Activated T-helper 1 cell treated with anti-CD3 and anti-CD28 coated beads, Interleukin-12 subunit alpha, Interleukin-12 subunit beta, Interleukin-2, Interleukin-4 antibody, amounts not matched to agents 30 ng/mL and 10 ng/mL and 1 ng/mL, durations not matched to agents 14 hours and 24 hours and 36 hours (primary cell): ENCODE results near the gene HIPK3. TPM values are rescaled to one million over a fixed set of nuclear protein-coding genes. Genes with fewer than 3 reads are reported as not detected.
"Not testable (repeated sequence)": the region's sequence is repeated elsewhere in the genome, so short reads cannot be mapped to it uniquely, and the experiment has no call there.

Experiments used
- DNase-seq: peaks from one replicate; pipeline ENCODE4 v3.0.0; 2021; ENCODE audit warnings: low spot score
- H3K27ac Mint-ChIP-seq: one replicate; pipeline ENCODE4 v1.8.0; 2021; ENCODE audit warnings: mild to moderate bottlenecking, mixed read lengths
- H3K27me3 Mint-ChIP-seq: one replicate; pipeline ENCODE4 v1.8.0; 2022; ENCODE audit warnings: mild to moderate bottlenecking, moderate library complexity, mixed read lengths; ENCODE audit not compliant: insufficient read depth
- H3K36me3 Mint-ChIP-seq: one replicate; pipeline ENCODE4 v1.8.0; 2021; ENCODE audit warnings: low read depth, mixed read lengths
- H3K4me1 Mint-ChIP-seq: one replicate; pipeline ENCODE4 v1.8.0; 2021; ENCODE audit warnings: low read depth, mixed read lengths
- H3K4me3 Mint-ChIP-seq: one replicate; pipeline ENCODE4 v1.8.0; 2021; ENCODE audit warnings: mild to moderate bottlenecking, moderate library complexity, mixed read lengths
- H3K9me3 Mint-ChIP-seq: one replicate; pipeline ENCODE4 v1.8.0; 2021; ENCODE audit warnings: mixed read lengths
- intact Hi-C: fragments of 100-400 bp; cut with micrococcal nuclease; formaldehyde crosslinking; loops from one replicate; pipeline ENCODE4 v1.15.1; 2024
- total RNA-seq: library from RNA; stranded (reverse); gene quantifications from 2 replicates; pipeline ENCODE4 v1.2.3, GENCODE V29; 2022

The HIPK3 gene
- total RNA-seq, 1 donor from 2014 or later: 37.7 TPM

DNA sequence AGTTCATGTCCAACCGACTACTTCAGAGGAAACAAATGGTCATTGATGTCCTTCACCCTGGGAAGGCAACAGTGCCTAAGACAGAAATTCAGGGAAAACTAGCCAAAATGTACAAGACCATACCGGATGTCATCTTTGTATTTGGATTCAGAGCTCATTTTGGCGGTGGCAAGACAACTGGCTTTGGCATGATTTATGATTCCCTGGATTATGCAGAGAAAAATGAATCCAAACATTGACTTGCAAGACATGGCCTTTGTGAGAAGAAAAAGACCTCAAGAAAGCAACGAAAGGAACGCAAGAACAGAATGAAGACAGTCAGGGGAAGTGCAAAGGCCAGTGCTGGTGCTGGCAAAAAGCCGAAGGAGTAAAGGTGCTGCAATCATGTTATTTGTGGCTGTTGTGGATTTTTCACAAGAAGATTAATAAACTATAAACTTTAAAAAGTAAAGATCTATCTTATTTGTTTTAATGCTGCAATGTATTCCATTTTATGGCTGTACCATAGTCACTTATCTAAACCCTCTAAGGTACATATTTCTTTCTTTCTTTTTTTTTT, 20.1 kb upstream of the HIPK3 start:
- Mint-ChIP-seq H3K4me1 (no peaks in the 10 kb centered on the region), H3K4me3 (no peak overlapping the region), H3K36me3 (no peaks in the 10 kb centered on the region), H3K9me3 (no peaks in the 10 kb centered on the region), H3K27ac (no peak overlapping the region), H3K27me3 (no peaks in the 10 kb centered on the region)
- intact Hi-C loops: no loop called here
- DNase-seq: no peak

DNA sequence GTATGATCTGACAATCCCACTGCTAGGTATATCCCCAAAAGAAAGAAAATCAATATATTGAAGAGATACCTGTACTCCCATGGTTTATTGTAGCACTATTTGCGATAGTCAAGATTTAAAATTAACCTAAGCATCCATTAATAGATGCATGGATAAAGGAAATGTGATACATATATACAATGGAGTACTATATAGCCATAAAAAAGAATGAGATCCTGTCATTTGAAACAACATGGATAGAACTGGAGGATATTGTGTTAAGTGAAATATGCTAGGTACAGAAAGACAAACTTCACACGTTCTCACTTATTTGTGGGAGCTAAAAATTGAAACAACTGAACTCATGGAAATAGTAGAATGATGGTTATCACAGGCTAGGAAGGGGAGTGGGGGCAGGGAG, 14.6 kb upstream of the HIPK3 start:
- intact Hi-C loops: no loop called here
- no peak for DNase-seq
- Mint-ChIP-seq H3K36me3 (no peaks in the 10 kb centered on the region), H3K4me1 (no peaks in the 10 kb centered on the region), H3K9me3 (peaks cover 8% of the 10 kb centered on the region), H3K27me3 (peaks cover 6% of the 10 kb centered on the region), H3K4me3 (no peak overlapping the region), H3K27ac (no peak overlapping the region)

GRCh38 chr11:33243654-33244053, 13.5 kb upstream of the HIPK3 start:
- H3K4me3 Mint-ChIP-seq, H3K4me1 Mint-ChIP-seq, DNase-seq, intact Hi-C loops, H3K27ac Mint-ChIP-seq, H3K9me3 Mint-ChIP-seq, H3K36me3 Mint-ChIP-seq, H3K27me3 Mint-ChIP-seq: not testable (repeated sequence)

DNA sequence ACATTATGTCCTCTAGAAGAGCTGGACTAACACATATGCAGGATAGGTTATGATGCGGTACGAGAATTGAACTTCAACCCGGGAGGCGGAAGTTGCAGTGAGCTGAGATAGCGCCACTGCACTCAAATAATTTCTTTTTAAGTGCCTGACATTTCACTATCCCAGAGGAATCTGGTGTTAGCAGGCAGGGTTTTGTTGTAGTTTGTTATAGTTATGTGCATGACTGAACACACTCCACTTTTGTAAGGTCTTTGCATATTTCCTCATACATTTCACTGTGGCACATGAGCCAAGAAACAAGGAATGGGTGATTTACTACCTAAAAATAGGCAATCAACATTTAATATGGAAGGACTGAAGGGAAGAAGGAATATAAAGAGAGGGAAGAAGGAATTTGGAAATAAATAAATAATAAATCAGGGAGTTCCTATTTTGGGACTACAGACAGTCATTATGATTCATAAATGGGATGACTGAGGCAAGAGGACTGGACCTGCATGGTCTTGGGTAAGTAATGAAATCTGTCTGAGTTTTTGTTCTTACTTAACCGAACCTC, 8.7 kb upstream of the HIPK3 start:
- DNase-seq: no peak
- Mint-ChIP-seq H3K4me3 (no peak overlapping the region), H3K27ac (no peak overlapping the region), H3K9me3 (no peaks in the 10 kb centered on the region), H3K4me1 (no peaks in the 10 kb centered on the region), H3K27me3 (peaks cover 16% of the 10 kb centered on the region), H3K36me3 (no peaks in the 10 kb centered on the region)
- intact Hi-C loops: no loop called here

DNA sequence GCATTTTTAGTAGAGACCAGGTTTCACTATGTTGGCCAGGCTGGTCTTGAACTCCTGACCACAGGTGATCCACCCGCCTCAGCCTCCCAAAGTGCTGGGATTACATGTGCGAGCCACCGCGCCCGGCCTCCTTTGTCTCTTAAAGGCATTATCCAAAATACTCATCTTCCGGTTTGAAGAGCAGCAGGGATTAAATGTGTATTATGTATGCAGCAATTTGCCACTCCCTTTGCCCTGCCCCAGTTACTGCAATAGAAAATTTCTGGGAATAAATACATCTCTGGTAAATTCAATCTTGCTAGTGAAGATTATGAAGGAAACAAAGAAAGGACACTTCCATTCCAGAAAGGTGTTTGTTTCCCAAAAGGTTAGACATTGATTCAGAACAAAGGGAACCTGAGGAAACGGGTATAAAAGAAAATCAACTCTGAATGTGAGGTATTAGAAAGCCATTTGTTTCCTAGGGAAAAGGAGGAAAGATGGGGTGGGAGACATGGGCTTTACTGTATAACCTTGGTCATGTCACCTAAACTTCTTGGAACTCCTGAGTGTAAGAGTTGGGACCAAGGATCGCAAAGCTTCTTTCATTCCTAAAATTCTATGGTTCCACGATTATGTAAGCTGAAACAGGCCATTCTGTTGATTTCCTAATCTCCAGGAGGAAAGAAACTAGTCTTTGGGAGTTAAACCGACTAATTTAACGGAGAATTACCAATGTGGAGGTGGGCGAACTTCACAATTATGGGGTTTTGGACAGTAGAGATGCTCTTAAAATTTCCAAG, 959 bp upstream of the HIPK3 start:
- Mint-ChIP-seq H3K4me3 (peak overlapping the region; percentile 92), H3K9me3 (peaks cover under 1% of the 10 kb centered on the region), H3K36me3 (peaks cover 9% of the 10 kb centered on the region), H3K4me1 (peaks cover 31% of the 10 kb centered on the region), H3K27ac (peak overlapping the region; percentile 94), H3K27me3 (peaks cover 5% of the 10 kb centered on the region)
- intact Hi-C loops: loop anchor here (2.0 to 5.0 kb wide), 6 partner anchors 214 to 1889 kb away; partner anchors contain the start of genes APIP, DCDC1, DNAJC24 and FBXO3
- DNase-seq: no peak

- peaks cover 37% of the 10 kb centered on the region for H3K4me1 Mint-ChIP-seq
- intact Hi-C loops: loop anchor here (2.0 to 5.0 kb wide), 6 partner anchors 214 to 1889 kb away; partner anchors contain the start of genes APIP, DCDC1, DNAJC24 and FBXO3
These were observed 395 bp upstream of the HIPK3 start for GRCh38 chr11:33256813-33257159.

GRCh38 chr11:33257897-33258630, 883 bp downstream of the HIPK3 start:
- Mint-ChIP-seq H3K4me1 (peaks cover 46% of the 10 kb centered on the region), H3K27ac (peak overlapping the region; percentile 99), H3K27me3 (peaks cover 2% of the 10 kb centered on the region), H3K36me3 (peaks cover 12% of the 10 kb centered on the region), H3K9me3 (peaks cover 4% of the 10 kb centered on the region), H3K4me3 (peak overlapping the region; percentile 99)
- peak; percentile 72 for DNase-seq
- intact Hi-C loops: loop anchor here (1.0 to 5.0 kb wide), 11 partner anchors 71 to 1891 kb away; partner anchors contain the start of genes APIP, CAT, CSTF3 and DCDC1

More at GRCh38 chr11:33256813-33257159, 395 bp upstream of the HIPK3 start:
- Mint-ChIP-seq H3K4me3 (peak overlapping the region; percentile 92), H3K36me3 (peaks cover 12% of the 10 kb centered on the region), H3K27me3 (peaks cover 4% of the 10 kb centered on the region), H3K9me3 (peaks cover 4% of the 10 kb centered on the region), H3K27ac (peak overlapping the region; percentile 94)
- no peak for DNase-seq

DNA sequence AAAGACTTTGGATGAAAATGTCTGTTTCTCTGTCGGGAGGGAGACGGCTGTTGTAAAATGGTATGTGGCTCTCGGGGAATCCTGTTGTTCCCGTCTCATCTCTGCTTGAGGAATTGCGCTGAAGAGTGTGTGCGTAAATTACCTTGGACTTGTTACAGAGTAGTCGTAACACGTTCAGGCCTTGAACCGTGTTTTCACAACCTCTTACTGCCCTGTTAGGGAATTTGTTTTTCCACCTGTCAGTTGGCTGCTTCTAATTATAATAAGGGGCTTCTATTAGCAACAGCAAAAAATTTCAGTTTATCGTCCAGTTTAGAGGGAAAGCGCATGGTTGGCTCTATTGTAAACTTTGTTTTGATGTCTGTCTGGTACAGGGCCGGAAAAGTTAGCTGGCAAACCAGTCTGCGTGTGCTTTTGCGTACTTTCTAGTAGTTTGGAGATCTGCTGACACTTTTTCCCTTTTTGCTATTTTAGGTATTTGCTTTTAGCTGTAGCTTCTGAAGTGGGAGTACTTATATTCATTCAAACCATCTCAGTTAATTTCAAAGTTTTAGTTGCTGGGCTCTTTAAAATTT, 1.5 kb downstream of the HIPK3 start:
- intact Hi-C loops: loop anchor here (1.0 to 5.0 kb wide), 11 partner anchors 71 to 1891 kb away; partner anchors contain the start of genes CAT, CSTF3, DCDC1 and DNAJC24
- peak overlapping the region; percentile 99 for H3K27ac Mint-ChIP-seq
- peaks cover 12% of the 10 kb centered on the region for H3K36me3 Mint-ChIP-seq
- H3K27me3 Mint-ChIP-seq: no peaks in the 10 kb centered on the region
- H3K4me3 Mint-ChIP-seq: peak overlapping the region; percentile 99
- peaks cover 47% of the 10 kb centered on the region for H3K4me1 Mint-ChIP-seq
- peak; percentile 2 for DNase-seq
- H3K9me3 Mint-ChIP-seq: peaks cover 4% of the 10 kb centered on the region

- peaks cover 4% of the 10 kb centered on the region for H3K9me3 Mint-ChIP-seq
- H3K27me3 Mint-ChIP-seq: no peaks in the 10 kb centered on the region
- H3K4me3 Mint-ChIP-seq: peak overlapping the region; percentile 99
- H3K27ac Mint-ChIP-seq: no peak overlapping the region
- peaks cover 12% of the 10 kb centered on the region for H3K36me3 Mint-ChIP-seq
- no peak for DNase-seq
- intact Hi-C loops: loop anchor here (1.0 to 5.0 kb wide), 9 partner anchors 218 to 1893 kb away; partner anchors contain the start of genes CAT, DCDC1, DNAJC24 and FBXO3
- H3K4me1 Mint-ChIP-seq: peaks cover 47% of the 10 kb centered on the region
These were observed 2.7 kb downstream of the HIPK3 start for GRCh38 chr11:33259869-33260268.

- DNase-seq, intact Hi-C loops, H3K9me3 Mint-ChIP-seq, H3K27me3 Mint-ChIP-seq, H3K4me3 Mint-ChIP-seq: not testable (repeated sequence)
- peaks cover 12% of the 10 kb centered on the region for H3K36me3 Mint-ChIP-seq
- peaks cover 42% of the 10 kb centered on the region for H3K4me1 Mint-ChIP-seq
- H3K27ac Mint-ChIP-seq: peak overlapping the region; percentile 10
These were observed 4.2 kb downstream of the HIPK3 start for GRCh38 chr11:33261350-33261749.

DNA sequence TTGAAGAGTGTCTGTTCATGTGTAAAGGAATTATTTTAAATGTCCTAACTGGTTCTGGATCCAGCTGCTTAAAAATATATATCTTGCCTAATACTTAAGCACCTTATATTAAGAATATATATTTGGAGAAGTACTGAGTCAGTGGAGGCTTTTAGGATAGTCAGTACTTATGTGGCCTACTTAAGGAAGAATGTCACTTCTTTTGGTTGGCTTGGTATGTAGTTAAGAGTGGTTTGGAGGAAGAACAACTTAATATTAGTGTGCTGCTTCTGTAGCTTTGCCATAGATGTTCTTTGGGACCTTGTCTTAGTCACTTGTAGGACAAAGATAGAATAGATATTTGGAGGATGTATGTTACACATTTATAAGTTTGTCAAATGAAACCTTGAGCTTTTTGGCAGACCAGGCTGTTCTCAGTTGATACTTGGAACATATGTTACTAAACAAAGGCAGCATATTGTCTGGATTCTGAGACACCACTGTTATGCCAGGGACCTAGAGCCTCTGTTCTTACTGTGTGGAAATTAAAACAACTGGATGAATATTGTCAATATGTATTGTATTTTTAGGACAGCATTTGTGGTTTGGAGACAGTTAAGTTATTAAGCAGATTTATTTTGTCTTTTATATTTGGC, 4.9 kb downstream of the HIPK3 start:
- no peaks in the 10 kb centered on the region for H3K27me3 Mint-ChIP-seq
- intact Hi-C loops: no loop called here
- H3K4me3 Mint-ChIP-seq: no peak overlapping the region
- peaks cover 36% of the 10 kb centered on the region for H3K4me1 Mint-ChIP-seq
- H3K27ac Mint-ChIP-seq: no peak overlapping the region
- peaks cover 12% of the 10 kb centered on the region for H3K36me3 Mint-ChIP-seq
- peaks cover 4% of the 10 kb centered on the region for H3K9me3 Mint-ChIP-seq
- no peak for DNase-seq

GRCh38 chr11:33263549-33263948, 6.4 kb downstream of the HIPK3 start:
- Mint-ChIP-seq H3K27ac (no peak overlapping the region), H3K9me3 (peaks cover 4% of the 10 kb centered on the region), H3K4me1 (peaks cover 34% of the 10 kb centered on the region), H3K36me3 (peaks cover 9% of the 10 kb centered on the region), H3K27me3 (no peaks in the 10 kb centered on the region), H3K4me3 (no peak overlapping the region)
- intact Hi-C loops: no loop called here
- no peak for DNase-seq
